Stimulated activated CD4-positive, alpha-beta T cell treated with anti-CD3 and anti-CD28 coated beads, Interleukin-1b, Interleukin-23, amount 100 ng/mL, for 1 hour (primary cell): Measurements from ENCODE around the gene EDN2.

ENCODE experiments used
- DNase-seq, 2 donors: peaks; one replicate each; pipeline ENCODE4 v3.0.0-alpha.2; 2020; ENCODE audit warnings: low read depth in 2 of 2

EDN2 gene

DNA sequence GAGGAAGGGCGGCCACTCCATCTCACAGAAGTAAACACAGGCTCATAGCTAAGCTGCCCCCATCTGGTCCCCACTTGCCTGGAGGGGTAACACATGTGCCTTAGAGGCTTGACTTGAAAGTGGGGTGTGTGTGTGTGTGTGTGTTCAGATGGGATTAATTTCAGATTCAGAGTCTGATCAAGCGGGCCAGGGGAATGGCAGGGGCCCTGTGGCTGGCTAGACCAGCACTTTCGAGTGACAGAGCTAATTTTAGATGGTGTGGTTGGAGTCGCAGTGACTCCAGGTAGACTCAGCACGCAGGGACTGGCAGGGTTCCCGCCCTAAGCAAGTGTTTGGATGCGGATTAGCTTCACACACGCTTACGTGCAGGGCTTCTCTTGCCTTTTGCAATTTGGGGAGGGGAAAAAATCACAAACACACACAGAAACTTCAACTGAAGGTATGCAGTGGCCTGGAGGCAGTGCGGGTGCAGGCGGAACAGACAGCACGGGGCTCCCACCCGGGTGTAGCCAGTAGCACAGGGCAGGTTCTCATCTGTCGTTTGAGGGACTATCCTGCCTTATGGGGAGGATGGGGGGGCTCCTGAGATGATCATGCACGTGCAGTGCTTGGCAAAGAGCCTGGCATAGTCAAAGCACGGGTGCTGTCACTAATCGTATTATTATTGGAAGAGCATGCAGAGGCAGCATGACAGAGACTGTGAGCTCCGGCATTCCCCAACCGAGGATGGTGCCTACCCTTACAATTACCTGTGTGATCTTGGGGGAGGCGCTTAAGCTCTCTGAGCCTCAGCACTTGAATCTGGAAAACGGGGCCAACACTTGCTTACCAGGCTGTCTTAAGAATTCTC lies 1.3 kb downstream of the EDN2 start:
- DNase-seq, result no peak

DNA sequence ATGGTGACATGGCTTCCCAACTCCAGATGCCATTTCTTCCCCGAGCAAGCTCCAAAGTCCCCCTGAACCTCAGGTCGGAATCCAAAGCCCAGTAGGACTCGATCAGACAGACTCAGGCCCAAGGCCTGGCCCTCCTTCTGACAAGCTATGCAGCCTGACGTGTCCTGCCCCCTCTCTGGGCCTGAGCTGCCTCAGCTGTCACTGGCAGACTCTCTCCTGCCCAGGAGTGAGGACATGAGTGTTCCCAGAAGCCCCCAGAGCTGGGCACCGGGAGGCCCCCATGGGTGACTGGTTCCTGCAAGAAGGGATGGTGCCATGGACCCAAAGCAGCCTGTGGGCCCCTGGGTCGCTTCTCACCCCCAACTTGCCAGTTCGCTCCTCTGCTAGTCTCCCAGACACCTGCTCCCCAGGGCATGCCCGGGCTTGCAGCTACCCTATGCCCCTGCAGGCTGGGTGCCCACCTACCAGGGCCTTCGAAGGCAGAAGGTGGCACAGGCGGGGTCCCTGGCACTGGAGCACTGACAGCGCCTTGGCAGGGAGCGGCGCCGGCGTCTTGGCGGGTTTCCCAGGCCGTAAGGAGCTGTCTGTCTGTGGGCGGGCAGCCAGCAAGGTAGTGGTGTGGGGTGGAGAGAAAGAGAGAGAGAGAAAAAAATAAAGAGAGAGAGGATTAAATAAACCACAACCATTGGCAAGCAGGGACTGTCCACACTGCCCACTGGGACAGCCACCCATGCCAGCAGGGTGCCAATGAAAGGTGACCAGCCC lies 2.3 kb downstream of the EDN2 start:
- DNase-seq, result no peak

DNA sequence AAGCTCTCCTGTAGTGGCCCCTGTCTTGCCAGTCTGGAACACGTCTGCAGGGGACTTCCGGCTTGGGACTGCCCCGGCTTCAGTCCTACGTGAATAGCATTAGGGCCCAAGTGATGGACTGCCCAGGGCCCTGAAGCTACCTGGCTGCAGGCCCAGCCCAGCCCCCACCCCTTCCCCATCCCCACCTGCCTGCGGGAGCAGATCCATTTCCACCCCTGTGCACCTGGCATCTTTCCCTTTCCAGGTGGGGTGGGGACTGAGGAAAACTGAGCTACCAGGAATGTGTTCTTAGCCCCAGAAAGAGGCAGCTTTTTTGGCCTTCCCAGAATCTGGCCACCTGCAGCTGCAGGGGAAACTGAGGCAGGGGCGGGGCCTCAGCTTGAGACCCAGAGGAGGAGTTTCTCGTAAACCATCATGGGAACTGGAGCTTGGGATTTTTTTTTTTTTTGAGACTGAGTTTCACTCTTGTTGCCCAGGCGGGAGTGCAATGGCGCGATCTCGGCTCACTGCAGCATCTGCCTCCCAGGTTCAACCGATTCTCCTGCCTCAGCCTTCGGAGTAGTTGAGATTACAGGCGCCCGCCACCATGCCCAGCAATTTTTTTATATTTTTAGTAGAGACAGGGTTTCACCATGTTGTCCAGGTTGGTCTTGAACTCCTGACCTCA lies 3.2 kb downstream of the EDN2 start:
- no peak for DNase-seq

DNA sequence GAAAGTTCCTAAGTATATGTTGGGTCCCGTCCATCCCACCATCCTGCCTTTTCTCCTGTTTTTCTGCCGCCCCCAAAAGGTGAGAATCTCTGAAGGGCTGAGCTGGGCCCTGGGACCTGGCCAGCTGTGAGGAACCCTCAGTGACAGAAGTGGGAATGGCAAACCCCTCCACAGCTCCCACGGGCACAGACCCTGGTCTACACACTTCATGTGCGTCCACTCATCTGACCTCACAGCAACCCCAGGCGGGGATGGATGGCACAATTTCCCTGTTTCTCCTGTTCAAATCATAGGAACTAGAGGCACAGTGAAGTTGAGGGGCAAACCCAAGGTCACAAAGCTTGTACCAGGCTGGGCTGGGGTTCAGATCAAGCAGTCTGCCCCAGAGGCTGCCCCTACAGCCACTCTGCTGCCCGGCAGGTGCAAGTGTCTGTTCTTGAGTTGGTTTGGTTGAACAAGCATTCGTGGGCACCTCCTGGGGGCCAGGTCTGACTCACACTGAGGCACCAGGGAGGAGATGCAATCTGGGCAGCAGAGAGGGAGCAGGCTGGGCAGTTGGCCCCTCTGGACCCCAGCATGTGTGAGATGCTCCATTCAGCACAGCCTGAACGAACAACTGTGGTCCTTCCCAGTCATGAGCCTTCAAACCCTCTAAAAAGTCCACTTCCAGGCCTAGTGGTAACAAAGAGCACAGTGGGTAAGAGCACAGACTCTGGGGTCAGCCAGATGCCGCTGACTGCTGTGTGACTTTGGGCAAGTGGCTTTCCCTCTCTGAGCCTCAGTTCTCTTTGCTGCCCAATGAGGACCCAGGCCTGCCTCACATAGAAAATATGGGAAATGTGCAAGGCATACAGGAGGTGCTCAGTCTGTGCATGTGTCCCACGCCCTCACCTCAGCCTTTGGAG lies 4.0 kb downstream of the EDN2 start:
- no peak for DNase-seq

DNA sequence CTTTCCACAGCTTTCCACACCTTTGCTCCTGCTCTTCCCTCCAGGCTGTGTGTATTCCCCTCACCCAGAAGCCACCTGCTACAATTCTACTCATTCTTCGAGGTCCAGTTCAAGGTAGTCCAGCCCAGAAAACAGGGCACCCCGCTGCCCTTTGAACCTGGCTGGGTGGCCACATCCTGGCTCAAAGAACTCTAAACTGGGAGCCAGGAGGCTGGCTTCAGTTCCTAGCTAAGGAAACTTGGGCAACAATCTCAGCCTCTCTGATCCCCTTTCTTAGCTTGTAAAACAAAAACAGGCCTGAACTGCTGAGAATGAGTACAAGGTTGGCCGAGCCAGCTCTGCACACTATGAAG lies 4.7 kb downstream of the EDN2 start:
- DNase-seq, result no peak

DNA sequence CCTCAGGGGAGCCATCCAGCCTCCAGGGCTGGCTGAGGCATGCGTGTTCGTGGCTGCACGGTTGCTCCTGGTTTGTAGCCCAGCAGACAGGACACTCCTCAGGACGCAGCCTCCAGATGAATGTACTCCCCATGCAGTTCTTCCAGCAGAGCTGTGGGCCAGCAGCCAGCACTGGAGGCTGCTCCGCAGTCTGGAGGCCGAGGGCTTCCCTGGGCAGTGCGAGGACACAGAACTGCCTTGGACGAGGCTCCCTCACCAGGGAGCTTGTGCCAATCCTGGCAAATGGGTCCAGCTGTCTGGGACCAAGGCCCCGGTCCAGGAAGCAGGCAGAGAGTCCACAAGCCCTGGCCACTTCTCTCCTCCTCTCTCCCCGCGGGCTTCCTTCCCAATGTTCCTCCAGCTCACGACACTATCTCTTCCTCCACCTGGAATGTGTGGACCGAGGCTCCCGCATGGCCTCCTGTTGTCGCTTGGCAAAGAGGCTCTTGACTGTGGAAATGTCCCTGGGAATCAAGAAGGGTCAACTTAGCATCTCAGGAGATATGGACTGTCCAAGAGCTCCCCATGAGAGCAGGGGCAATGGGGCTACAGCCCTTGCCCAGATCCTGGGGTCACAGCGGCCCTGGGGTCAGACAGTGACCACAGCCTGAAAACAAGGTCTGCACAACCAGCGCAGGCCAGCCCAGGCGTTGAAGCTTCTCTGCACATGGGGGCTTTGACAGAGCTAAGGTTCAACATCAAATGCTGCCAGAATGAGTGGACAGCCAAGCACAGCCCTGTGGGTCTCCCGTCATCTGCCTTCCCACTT lies 5.3 kb downstream of the EDN2 start:
- DNase-seq, result no peak

DNA sequence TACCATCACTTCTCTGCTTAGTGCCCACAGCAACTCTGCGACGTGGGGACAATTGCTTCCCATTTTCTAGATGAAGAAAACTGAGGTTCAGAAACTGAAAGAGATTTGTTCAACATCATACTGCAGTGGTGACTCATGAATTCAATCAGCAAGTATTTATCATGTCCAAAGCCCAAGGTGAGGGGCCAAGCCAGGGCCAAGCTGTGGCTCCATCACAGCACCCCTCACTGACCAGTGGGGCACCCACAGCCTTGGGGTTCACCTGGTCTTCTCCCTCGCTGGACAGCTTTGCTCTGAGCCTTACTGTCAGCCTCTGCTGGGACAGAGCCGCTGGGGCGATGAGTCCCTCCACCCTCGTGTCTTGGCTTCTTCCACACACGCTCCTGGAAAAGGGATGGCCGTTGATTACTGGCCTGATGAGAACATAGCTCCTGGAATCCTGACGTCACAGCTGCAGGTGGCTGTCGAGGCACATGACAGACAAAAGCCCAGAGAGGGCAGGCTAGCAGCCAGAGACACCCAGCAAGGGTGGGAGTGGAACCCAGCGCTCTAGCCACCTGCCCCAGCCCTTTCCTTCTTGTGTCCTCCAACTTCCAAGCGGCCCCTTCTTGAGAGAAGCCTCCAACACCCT lies 6.2 kb downstream of the EDN2 start:
- no peak for DNase-seq

DNA sequence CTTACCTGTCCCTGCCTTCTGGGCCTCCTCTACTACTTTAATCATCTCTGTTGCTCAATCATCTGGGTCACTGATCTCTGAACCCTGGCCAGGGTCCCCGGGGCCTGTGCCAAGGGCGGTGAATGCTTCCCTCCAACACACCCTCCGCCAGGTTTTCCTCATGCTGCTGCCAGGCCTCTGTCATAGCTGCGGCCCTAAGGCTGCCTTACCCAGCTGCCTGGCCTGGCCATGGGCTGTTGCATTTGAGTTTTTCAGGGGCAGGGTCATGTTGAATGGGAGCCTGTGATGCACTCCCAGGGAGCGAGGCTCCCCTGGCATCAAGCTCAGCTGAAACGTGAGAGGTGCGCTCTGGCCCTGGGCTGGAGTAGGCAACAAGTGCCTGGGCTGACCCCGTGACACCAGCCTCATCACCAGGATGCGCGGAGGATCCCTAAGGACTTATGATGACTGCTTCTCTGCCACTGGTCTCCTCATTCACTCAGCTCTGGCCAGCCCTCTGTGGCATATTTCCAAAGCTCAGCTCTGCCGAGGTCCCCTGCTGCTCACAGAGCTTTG lies 7.6 kb downstream of the EDN2 start:
- DNase-seq, result no peak

DNA sequence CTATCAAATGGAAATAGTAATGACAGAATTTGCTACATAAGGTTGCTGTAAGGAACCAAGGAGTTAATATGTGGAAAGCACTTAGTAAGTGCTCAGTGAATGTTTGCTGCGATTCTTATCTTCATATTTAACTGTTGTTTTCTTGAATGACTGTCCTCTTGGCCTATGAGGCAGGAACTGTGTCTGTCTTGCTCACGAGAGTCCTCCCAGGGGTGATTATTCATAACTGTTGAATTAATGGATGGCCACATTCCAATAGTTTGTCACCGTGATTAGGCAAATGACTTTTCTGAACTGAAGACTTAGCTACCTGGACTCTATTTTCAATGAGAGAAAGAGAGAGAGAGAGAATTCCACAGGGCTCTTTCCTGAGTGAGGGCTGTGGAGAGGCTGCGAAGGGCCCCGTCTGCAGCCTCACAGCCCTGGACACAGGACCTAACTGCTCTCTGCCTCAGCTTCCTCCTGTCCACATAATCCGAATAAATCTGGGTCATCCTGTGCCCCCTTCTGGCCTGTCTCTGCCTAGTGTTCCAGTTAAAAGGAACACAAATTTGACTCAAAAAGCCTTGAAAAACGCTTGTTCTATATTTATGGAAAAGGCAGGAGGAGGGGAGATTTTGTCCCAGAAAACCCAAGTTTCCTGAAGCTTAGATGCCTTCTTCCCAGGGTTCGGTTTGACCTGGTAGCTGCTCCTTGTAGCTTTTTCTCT lies 8.5 kb downstream of the EDN2 start:
- no peak for DNase-seq

DNA sequence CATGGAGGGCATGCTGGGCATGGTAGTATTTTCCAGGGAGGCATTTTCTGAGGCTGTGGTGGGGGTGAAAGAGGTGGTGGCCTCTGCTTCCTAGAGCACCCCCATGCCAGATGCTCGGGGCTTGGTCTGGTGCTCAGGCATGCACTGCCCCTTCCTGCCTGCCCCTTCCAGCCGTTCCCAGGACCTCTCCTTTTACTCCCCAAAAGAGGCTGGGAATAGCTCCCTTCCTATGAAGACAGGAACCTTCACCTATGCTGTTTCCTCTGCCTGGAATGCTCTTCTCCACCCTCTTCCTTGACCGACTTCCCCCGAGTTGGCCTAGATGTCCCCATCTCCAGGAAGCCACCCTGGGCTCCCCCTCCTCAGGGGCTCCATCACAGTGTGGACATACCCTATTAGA lies 9.1 kb downstream of the EDN2 start:
- no peak for DNase-seq

DNA sequence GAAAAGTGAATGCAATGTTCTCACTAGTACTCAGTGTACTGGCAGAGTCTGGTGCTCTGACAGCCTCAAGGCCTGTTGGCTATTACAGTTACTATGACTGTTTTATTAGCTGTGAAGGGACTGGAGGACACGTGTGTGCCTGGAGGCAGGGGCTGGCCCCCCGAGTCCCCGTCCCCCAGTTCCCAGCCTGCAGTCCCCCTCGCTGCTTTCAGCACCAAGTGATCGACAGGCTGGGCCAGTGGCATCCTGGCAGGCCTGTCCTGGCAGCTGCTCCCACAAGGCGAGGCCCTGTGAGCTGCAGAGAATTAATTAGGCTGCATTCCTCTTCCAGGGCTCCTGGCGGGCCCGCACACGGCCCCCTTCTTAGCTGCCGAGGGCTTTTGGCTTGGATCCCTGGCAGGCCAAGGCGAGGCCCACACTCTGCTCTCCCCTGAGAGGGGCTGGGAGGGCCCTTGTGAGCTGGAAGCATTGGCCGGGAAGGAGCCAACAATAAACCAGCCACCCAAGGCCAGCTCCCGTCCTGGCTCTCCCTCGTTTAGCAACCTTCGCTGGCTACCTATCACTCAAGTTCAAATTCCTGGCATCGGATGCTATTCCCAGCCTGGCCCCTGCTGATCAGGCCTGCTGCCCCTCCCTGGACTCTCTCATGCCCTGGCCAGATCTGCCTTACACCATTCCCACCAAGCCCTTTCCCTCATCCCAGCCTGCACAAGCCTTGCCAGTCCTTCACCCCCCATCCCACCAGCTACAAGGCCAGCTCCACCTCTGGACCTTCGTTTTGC lies 9.8 kb downstream of the EDN2 start:
- DNase-seq, result no peak

DNA sequence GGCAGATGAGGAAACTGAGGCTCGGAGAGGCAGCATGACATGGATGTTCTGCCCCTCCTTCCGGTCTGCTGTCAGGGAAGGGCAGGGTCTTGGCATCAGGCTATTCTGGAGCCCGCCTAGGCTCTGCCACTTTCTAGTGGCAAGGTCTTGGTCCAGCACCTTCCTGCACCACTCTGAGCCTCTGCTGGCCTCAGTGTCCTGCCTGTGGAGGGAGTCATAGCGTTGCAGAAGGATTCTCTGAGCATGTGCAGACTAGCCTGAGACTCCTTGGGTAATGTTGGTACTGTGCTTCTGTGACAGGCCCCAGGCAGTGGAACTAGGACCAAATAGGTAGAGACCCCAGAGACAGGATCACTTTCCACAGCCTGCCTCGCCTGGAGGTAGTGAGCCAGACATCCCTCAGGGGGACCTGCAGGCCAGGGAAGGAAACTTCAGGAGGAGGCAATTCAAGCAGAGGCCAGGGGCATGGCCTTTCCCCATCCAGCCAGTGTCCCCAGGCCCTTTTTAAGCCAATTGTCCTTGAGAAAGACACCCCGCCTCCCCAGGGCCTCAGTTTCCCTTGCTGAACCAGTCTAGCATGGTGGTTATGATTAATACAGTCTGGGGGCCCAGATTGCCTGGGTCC lies 10.6 kb downstream of the EDN2 start:
- no peak for DNase-seq

DNA sequence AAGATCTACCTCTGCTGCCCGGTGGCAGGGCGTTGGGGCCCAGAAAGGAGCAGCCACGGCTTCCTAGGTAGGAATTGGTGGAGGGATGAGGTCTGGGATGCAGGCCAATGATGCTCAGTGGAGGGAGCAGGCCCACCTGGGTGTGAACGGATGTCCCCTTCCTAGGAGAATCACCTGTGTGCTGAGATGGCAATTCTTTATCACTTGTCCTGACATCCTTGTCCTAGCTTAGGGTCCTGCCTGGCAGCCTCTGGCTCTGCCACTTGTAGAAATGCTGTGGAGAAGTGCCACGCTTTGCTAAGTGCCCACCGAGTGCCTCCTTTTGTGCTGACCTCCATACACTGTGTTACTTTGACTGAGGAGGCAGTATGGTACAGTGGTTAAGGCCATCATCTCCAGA lies 12.8 kb downstream of the EDN2 start:
- no peak for DNase-seq

DNA sequence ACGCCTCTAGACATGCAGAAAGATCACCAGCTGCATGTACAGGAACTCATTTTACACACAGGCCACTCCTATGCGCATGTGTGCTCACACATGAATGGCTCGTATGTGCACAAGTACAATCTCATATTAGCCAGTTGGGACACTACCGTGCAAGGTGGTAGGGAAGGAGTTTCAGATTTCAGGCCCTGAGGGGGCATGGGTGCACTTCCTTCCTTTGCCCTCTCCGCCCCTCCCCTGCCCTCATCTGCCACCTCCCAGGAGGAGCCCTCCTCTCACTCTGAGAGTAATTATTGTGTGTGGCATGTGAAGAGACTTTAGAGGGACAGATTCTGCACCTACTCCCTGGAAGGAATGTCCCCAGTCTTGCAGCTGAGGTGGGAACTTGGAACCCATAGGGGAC lies 14.8 kb downstream of the EDN2 start:
- DNase-seq, result no peak

DNA sequence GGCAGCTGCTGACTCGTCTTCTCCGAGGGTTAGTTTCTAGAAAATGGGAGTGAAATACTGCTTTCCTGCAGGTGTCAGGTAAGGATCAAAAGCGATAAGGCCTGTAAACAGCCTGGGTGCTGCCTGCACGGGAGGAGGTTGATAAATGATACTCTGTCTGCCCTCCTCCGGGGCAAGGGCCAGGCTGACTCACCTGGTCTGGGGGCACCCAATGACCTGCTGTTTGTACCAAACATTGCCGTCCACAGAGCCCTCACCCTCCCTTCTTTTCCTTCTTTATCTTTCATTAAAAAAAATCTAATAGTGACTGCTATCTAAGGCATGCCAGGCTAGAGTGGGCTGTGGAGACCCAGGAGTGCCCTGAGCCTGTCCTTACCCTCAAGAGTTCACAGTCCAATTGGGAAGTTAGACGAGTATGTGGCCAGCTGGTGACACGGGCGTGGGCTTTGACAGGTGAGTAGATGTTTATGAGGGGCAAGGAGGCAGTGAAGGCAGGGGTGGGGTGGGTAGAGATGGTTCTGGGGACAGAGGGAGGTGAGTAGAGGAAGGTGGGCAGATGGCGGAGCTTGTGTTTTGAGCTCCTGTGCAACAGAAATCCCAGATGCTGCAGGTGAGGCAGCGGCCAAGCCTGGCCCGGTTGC lies 16.2 kb downstream of the EDN2 start:
- DNase-seq, result no peak

DNA sequence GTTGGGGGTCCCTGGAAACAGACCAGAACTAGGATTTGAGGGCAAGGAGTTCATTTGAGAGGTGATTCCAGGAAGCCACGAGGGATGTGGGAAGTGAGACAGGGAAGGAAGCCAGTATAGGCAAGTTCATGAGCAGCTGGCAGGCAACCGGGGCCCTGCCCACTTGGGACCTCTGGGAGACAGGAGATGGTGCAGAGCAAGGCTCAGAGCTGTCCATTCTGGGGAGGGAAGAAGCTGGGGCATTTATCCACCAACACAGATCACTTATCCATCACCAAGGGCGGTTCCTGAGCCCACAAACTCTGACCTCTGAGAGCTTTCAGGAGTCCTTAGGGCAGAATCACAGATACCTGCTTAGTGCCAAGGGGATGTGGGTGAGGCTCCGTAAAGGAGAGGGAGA lies 16.8 kb downstream of the EDN2 start:
- DNase-seq, result no peak

DNA sequence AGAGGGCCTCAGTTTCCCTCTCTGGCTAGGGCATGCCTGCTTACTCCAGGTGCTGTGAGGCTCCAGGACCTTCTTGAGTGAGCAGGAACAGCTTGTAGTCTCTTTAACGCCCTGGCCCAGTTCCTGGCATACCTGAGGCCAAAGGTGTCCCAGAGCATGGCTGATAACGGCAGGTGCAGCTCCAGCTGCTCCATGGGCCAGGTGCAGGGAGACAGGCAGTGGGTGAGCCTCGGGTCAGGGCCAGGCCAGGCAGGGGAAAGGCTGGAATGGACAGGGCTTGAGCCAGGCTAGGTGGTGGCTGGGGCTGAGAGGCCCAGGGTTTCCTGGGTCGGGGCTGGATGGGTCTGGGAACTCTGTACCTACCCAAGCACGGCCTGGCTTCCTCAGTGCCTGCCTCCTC lies 18.3 kb downstream of the EDN2 start:
- no peak for DNase-seq

DNA sequence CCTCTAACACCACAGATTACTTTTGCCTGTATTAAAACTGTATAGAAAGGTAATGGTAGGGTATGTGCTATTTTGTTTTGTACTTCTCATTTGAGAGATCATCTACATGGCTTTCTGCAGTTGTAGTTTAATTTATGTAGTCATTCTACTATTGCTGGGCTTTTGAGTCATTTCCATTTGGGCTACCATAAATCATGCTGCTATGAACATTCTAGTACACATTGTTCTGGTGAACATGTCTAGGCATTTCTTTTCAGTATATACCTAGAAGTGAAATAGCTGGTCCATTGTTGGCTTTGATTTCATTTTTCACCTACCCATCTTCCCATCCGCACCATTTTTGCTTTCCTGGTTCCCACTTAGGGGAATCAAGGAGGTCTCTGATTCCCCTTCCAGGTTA lies 18.7 kb downstream of the EDN2 start:
- no peak for DNase-seq
